Ovary (tissue), 3 donors: ENCODE data around the gene PTMA.
"Not testable (repeated sequence)": the region's sequence is repeated elsewhere in the genome, so short reads cannot be mapped to it uniquely, and the experiment has no call there.

Experiments used
- EP300 ChIP-seq: sonication (generic); formaldehyde crosslinking; IDR thresholded peaks from one replicate; pipeline ENCODE4 v1.6.1; 2017; ENCODE audit warnings: antibody characterized with exemption
- POLR2A ChIP-seq: fragments of 450-650 bp; IDR thresholded peaks from one replicate; pipeline ENCODE4 v1.6.1; 2017; ENCODE audit warnings: antibody characterized with exemption, mild to moderate bottlenecking, moderate library complexity
- TF ChIP-seq, protein P1 (sequence below), 3 donors: fragments of 450-650 bp in 2 of 3; fragments of 200-600 bp in 1 of 3; IDR thresholded peaks; one replicate each; pipeline versions ENCODE4 v1.5.1 to v1.8.0; 2016 to 2022; ENCODE audit warnings: antibody characterized with exemption in 3 of 3, mild to moderate bottlenecking in 1 of 3
- donor health status: DM: no; HTN: no; CAD: no.

DNA sequence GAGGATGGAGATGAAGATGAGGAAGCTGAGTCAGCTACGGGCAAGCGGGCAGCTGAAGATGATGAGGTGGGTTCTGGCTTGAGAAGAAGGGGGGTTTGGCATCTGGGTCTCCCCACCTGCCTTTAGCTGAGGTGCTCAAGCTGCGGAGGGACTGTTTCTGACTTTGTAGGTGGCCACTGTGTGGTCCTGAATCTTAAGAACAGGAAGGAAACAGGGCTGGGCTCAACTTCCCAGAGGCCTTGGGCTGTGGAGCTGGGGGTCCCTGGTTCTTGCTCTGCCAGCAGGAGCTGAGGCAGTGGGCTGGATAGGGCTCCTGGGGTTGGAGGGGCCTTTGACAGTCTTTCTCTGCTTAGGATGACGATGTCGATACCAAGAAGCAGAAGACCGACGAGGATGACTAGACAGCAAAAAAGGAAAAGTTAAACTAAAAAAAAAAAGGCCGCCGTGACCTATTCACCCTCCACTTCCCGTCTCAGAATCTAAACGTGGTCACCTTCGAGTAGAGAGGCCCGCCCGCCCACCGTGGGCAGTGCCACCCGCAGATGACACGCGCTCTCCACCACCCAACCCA, 4.2 kb downstream of the PTMA start:
- not testable (repeated sequence) for TF ChIP-seq POLR2A, EP300
- TF ChIP-seq, protein P1, sequence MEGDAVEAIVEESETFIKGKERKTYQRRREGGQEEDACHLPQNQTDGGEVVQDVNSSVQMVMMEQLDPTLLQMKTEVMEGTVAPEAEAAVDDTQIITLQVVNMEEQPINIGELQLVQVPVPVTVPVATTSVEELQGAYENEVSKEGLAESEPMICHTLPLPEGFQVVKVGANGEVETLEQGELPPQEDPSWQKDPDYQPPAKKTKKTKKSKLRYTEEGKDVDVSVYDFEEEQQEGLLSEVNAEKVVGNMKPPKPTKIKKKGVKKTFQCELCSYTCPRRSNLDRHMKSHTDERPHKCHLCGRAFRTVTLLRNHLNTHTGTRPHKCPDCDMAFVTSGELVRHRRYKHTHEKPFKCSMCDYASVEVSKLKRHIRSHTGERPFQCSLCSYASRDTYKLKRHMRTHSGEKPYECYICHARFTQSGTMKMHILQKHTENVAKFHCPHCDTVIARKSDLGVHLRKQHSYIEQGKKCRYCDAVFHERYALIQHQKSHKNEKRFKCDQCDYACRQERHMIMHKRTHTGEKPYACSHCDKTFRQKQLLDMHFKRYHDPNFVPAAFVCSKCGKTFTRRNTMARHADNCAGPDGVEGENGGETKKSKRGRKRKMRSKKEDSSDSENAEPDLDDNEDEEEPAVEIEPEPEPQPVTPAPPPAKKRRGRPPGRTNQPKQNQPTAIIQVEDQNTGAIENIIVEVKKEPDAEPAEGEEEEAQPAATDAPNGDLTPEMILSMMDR (IDR thresholded peaks at IDR 0.05), result not testable (repeated sequence)
